ENCODE data around the gene CXCL14.

The CXCL14 gene

GRCh38 chr5:135582099-135582781 is 3.4 kb upstream of the CXCL14 start:
- Histone ChIP-seq H3K27ac (no peak overlapping the region), H3K27me3 (ENCODE audit: insufficient read depth, low read depth, severe bottlenecking) (peaks cover 71% of the 10 kb centered on the region), H3K9me3 (ENCODE audit: severe bottlenecking) (peaks cover 3% of the 10 kb centered on the region), H3K36me3 (no peaks in the 10 kb centered on the region), H3K4me3 (ENCODE audit: low read depth, low read length) (no peak overlapping the region)
- no peak for DNase-seq
- TF ChIP-seq CTCF (IDR thresholded peaks at IDR 0.05; ENCODE audit: low read depth, low read length) = no peak

- TF ChIP-seq CTCF (IDR thresholded peaks at IDR 0.05; ENCODE audit: low read depth, low read length) = no peak
- Histone ChIP-seq H3K27me3 (ENCODE audit: insufficient read depth, low read depth, severe bottlenecking) (peaks cover 51% of the 10 kb centered on the region), H3K9me3 (ENCODE audit: severe bottlenecking) (peaks cover 3% of the 10 kb centered on the region), H3K36me3 (no peaks in the 10 kb centered on the region), H3K4me3 (ENCODE audit: low read depth, low read length) (no peak overlapping the region), H3K27ac (no peak overlapping the region)
- no peak for DNase-seq
These were observed 496 bp downstream of the CXCL14 start for GRCh38 chr5:135578305-135578684.

- Histone ChIP-seq H3K27ac (no peak overlapping the region), H3K9me3 (ENCODE audit: severe bottlenecking) (peaks cover 3% of the 10 kb centered on the region), H3K27me3 (ENCODE audit: insufficient read depth, low read depth, severe bottlenecking) (peaks cover 43% of the 10 kb centered on the region), H3K4me3 (ENCODE audit: low read depth, low read length) (no peak overlapping the region), H3K36me3 (no peaks in the 10 kb centered on the region)
- no peak for TF ChIP-seq CTCF (IDR thresholded peaks at IDR 0.05; ENCODE audit: low read depth, low read length)
- DNase-seq = no peak
These were observed 1.4 kb downstream of the CXCL14 start for GRCh38 chr5:135577421-135577820.

- Histone ChIP-seq H3K4me3 (ENCODE audit: low read depth, low read length) (no peak overlapping the region), H3K36me3 (no peaks in the 10 kb centered on the region), H3K27me3 (ENCODE audit: insufficient read depth, low read depth, severe bottlenecking) (peaks cover 39% of the 10 kb centered on the region), H3K27ac (no peak overlapping the region), H3K9me3 (ENCODE audit: severe bottlenecking) (peaks cover 3% of the 10 kb centered on the region)
- DNase-seq = no peak
- TF ChIP-seq CTCF (IDR thresholded peaks at IDR 0.05; ENCODE audit: low read depth, low read length) = no peak
These were observed 2.7 kb downstream of the CXCL14 start for GRCh38 chr5:135576075-135576599.

GRCh38 chr5:135574493-135574892 is 4.3 kb downstream of the CXCL14 start:
- peaks cover 3% of the 10 kb centered on the region for H3K9me3 ChIP-seq (ENCODE audit: severe bottlenecking)
- no peak for DNase-seq
- H3K27ac ChIP-seq = no peak overlapping the region
- H3K4me3 ChIP-seq (ENCODE audit: low read depth, low read length) = no peak overlapping the region
- no peak for TF ChIP-seq CTCF (IDR thresholded peaks at IDR 0.05; ENCODE audit: low read depth, low read length)
- peaks cover 26% of the 10 kb centered on the region for H3K27me3 ChIP-seq (ENCODE audit: insufficient read depth, low read depth, severe bottlenecking)
- H3K36me3 ChIP-seq = no peaks in the 10 kb centered on the region

GRCh38 chr5:135571902-135572301 is 6.9 kb downstream of the CXCL14 start:
- no peak for DNase-seq
- no peak overlapping the region for H3K27ac ChIP-seq
- H3K27me3 ChIP-seq (ENCODE audit: insufficient read depth, low read depth, severe bottlenecking) = no peaks in the 10 kb centered on the region
- H3K9me3 ChIP-seq (ENCODE audit: severe bottlenecking) = no peaks in the 10 kb centered on the region
- TF ChIP-seq CTCF (IDR thresholded peaks at IDR 0.05; ENCODE audit: low read depth, low read length) = no peak
- H3K36me3 ChIP-seq = no peaks in the 10 kb centered on the region
- no peak overlapping the region for H3K4me3 ChIP-seq (ENCODE audit: low read depth, low read length)
